Stimulated activated CD4-positive, alpha-beta T cell treated with anti-CD3 and anti-CD28 coated beads, TNF-alpha, amount 100 ng/mL, for 1 hour (primary cell): ENCODE measurements around the gene CPSF6.
"Not testable (repeated sequence)": the region's sequence is repeated elsewhere in the genome, so short reads cannot be mapped to it uniquely, and the experiment has no call there.

Source experiments
- DNase-seq, 3 donors: peaks; one replicate each; pipeline ENCODE4 v3.0.0-alpha.2; 2020; ENCODE audit warnings: low read depth in 3 of 3, low spot score in 1 of 3

The CPSF6 gene, protein sequence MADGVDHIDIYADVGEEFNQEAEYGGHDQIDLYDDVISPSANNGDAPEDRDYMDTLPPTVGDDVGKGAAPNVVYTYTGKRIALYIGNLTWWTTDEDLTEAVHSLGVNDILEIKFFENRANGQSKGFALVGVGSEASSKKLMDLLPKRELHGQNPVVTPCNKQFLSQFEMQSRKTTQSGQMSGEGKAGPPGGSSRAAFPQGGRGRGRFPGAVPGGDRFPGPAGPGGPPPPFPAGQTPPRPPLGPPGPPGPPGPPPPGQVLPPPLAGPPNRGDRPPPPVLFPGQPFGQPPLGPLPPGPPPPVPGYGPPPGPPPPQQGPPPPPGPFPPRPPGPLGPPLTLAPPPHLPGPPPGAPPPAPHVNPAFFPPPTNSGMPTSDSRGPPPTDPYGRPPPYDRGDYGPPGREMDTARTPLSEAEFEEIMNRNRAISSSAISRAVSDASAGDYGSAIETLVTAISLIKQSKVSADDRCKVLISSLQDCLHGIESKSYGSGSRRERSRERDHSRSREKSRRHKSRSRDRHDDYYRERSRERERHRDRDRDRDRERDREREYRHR

DNA sequence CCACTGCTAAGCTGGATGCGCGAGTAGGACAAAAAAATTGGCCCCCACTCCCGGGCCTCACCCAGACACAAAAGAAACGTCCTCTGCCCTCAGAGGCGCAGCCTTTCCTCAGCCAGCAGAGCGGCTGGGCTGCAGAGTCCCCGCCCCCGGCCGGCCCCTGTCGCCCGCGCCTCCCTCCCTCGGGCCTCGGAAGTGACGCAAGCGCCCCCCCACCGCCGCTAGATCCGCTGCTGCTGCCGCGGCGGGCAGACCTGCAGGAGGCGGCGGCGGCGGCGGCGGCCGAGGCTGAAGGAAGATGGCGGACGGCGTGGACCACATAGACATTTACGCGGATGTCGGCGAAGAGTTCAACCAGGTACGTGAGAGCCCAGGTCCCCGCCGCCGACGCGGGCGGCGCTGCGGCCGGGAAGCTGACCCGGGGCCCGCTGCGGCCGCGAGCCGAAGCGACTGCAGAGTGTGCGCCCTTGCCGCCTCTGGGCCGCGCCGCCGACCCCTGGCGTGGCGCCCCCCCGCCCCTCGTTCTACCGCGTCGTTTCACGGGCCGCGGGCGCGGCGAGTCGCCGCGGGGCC, at the start of gene CPSF6:
Gene CPSF6, plus strand, starts transcription at position 218 of the 570 bp plus-strand sequence. Its CDS starts 78 bp downstream, at position 296.
- peak; percentile 90 to 96 (median 92) for DNase-seq

DNA sequence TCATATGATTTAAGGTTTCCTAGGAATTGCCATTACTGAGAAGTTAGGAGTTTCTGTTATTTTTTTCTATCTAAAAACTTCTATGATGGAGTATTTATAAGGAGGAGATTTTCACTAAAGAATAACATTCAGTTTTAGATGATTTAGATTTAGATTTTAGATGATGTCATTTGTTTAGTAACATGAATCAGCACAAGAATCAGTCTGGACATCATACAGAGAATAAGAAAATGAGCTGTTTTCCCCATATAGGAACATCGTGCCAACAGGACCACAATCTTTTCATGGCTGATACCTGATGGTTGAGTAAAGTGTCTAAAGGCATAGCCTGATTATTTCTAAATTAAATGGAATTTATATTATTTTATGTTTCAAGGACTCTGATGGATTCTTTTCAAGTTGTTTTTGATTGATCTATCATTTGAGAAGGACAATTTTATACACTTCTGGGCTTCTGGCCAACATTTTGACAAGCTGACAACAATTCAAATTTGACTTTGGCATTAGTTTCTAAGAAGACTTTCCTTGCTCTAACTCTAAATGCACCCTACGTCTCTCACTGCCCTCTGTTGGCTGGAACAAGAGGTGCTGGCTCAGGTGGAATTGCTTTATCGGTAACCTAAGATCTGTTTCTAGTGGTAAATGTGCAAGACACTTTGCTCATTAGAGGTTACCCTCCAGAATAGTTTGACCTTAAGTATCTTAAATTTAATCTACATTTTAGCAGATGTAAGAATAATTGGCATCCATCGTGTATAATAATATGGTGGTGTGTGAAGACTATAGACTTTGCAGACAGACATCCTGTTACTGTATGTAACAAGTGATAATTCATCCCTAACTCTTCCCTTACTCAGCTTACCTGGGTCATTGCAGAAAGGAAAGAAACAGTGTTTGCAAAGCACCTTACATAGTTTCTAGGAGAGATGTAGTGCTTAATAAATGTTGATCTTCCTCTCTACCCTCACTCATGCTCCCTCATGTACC, 42.8 kb upstream of the CPSF6 start:
- DNase-seq = no peak

DNA sequence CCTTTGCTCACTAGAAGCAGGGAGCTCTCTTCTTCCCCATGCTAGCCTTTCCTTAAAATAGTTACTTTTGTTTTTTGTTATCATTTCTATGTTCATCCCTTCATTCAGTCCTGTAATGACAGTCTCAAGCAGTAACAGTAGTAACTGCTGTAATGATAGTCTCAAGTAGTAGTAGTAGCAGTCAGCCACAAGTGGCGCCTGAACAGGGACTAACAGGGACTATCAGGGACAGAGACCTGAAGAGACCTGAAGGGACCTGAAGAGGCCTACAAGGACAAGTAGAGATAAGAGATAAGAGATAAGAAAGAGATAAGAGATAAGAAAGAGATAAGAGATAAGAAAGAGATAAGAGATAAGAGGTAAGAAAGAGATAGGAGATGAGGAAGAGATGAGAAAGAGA, 39.4 kb upstream of the CPSF6 start:
- not testable (repeated sequence) for DNase-seq

DNA sequence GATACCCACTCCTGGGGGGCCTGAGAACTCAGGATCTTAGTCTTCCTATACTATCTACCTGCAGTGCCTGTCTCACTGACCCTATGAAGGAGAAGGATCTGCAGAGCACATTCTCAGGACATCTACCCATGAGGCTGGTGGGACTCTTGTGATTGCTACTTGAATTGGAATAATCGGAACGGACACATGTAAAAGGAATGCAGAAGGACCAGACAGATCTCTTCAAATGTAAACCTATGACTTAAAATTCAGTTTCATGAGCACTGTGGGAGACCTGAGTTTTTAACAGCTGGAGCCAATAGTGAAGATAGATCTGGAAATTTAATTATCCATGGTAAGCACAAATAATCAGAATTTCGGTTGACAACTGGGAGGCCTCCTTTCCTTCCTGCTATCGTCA, 35.2 kb upstream of the CPSF6 start:
- DNase-seq = no peak

DNA sequence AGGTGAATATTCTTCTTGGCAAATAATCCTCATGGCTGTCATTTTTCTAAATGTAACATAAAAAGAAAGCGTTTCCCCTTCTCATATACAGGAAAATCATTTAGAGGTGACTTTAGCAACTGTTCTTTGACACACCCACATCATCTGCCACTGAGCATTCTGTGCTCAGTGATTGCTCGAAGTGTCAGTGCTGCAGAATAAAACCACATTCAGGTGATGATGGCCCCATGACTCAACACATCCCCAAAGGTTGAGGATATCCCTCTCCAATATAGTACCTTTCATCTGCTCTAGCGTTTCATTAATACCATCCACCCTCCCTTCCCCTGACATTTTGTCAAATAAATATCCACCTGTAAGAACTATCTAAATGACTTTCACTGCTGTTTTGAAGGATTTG, 28.7 kb upstream of the CPSF6 start:
- DNase-seq = no peak

DNA sequence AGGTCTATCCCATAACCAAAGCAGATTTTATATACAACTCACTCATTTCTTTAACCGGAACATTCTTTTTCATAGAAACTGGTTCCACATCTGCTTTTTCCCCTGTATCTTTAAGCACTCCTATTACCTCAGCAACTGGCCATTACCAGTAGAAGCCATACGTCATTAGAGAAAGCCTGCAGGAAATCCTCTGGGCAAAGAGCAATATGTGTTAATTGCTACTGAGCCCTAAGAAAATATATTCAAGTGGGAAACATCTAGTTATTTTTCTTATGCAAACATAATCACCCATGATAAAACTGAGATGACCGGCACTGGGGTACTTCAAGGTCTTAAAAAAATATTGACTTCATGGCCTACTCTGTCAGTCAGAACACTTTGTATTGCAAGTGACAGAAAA, 28.2 kb upstream of the CPSF6 start:
- DNase-seq = no peak

DNA sequence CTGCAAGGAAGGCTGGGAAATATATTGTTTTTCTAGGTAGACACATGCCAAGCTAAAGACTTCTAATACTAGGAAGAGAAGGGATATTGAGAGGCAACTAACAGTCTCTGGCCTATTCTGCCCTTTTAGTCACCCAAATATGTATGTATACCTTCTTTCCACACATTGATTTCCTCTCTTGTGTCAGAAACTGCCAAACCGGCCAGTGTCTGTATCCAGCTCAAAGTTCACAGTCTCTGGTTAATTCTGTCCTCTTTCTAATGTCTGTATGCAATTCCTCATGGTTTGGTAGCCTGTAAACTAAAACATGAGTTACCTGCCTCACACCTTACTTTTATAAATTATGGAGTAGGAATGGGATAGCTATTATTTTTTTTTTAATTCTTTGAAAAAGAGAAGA, 25.2 kb upstream of the CPSF6 start:
- DNase-seq = no peak

DNA sequence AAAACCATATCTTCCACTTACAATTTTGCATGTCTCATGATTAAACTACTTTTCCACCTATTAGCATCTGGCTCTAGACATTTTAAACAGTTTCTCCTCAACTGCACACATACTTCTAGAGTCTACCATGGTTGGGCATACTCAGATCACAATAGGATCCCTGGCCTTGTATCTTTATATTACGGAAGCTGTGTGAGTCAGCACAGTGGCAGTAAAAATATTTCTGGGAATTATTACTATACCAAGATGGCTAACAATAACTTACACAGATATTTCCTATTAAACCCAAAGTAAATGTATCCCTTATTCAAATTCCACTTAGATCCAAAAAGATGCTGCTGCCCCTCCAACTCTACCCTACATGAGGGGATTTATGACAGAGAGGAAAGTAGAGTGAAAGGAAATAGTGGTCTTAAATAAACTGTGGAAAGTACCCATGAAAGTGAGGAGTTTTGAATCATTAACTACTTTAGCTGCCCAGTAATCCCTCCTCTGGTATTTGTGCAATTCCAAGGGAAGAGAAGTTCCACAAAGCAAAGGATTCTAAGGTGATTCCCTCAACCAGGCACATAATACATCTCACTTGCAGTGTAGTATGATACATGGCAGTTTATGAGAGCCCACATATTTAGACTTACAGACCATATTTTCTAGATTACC, 14.0 kb upstream of the CPSF6 start:
- DNase-seq = no peak

DNA sequence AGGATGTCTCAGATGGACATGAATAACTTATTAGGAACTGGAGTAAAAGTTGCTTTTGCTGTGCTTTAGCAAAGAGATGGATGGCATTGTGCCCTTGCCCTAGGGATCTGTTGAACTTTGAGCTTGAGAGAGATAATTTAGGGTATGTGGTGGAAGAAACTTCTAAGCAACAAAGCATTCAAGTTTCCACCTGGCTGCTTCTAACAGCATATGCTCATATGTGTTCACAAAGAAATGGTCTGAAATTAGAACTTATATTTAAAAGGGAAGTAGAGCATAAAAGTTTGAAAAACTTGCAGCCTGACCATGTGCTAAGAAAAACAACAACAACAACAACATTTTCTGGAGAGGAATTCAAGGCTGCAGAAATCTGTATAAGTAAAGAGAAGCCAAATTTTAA, 7.9 kb upstream of the CPSF6 start:
- no peak for DNase-seq

DNA sequence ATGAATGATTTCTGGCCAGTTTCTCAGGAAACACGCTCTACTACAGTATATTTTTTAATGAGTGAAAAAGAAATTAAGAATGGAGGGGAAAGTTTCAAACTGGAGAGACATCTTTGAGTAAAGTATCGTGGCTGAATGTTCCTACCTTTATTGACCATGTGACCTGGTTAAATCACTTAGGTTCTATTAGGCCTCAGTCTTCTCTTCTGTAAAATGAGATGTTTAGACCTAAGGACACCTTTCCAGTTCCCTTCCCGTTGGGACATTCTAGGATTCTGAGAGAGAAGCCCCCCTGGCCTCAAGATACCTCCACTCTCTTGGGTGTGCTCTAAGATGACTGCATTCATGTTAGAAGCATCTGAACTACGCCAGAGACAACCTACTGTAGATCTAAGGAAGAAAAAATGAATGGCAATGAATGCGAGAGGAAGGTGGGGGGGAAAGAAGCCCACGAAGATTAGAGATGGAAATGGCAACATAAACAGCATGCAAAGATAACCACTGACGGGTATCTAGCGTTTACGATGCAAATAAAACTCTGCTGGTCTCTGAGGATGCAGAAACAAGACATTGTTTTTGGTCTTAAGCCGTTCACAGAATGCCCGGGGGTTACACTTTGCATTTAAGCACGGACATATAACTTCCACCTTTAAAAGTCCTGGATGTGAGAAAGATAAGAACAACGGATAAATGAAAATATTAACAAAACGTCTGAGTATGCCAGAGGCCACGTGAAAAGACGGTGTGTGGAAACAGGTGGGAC, 599 bp upstream of the CPSF6 start:
- no peak for DNase-seq

DNA sequence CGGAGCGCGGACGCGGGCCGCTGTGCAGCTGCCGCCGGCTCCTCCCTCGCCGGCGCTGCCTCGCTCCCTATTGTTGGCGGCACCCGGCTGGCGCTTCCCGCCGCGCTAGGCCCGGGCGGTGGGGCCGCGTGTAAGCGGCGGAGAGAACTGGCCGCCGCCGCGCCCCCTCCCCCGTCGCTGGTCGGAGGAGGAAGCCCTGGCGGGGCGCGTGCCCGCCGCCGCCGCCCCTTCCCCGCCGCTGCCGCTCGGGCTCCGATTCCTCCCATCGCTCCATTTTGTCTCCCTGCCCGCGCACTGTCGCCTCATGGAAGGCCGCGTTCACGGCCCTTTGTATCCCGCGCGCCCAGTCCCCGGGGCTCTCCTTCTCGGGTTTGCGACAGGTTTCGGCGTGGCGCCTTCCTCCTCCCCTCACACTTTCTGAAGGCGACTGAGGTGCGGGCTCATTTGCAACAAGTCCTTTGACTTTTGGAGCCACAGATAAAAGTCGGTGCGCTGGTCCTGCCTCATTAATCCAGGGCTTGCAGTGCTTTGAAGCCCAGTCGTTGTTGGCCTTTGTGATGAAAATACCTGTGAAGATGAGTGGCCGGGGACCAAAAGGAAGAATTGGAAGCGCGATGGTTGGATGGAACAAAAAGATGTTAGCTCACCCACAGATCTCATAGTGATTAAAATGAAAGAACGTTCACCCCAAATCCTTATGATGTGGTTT, 707 bp downstream of the CPSF6 start:
- DNase-seq = peak in 2 of 3 donors; percentile 11 to 35

DNA sequence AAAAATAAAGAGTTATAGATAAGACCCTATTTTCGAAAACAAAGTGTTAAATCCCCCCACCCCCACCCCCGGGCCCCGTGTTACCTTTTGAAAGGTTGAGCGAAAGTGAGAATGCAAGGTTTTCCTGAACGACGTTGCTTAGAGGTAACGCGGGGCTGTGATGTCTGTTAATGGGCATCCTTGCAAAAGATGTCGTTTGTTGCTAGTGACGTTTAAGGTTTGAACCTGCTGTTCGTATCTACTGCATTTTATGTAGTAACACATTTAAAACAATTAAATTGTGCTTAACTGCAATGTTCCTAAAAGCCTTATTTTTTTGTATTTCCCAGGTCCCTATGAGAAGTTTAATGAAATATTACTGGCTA, 1.2 kb downstream of the CPSF6 start:
- no peak for DNase-seq

DNA sequence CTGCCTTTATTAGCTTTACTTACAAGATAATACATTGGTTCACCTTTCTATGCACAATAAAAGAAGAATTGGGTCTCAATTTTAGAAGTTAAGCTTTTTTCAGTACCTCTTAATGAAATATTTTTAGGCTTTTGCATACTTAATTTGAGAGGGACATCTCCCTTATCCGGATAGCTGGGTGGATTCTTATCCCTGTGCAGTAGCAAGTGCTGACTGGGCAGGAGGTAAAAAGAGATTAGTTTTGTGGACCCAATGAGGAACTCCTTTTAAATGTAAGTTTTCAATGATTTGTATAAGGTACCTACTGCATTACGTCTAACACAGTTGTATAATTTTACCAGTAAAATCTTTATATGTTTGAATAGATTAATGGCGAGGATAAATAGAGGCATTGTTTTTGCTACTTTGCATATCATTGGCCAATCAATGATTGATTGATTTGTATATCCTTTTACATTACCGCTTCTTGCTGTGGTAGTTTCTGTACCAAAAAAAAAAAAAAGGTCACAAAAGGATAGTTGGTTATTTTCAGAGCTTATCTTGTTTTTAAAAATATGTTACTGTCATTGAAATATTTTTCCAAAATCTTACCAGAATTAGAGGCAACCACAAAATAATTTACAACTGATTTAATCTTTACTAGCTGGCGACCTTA, 2.2 kb downstream of the CPSF6 start:
- no peak for DNase-seq

DNA sequence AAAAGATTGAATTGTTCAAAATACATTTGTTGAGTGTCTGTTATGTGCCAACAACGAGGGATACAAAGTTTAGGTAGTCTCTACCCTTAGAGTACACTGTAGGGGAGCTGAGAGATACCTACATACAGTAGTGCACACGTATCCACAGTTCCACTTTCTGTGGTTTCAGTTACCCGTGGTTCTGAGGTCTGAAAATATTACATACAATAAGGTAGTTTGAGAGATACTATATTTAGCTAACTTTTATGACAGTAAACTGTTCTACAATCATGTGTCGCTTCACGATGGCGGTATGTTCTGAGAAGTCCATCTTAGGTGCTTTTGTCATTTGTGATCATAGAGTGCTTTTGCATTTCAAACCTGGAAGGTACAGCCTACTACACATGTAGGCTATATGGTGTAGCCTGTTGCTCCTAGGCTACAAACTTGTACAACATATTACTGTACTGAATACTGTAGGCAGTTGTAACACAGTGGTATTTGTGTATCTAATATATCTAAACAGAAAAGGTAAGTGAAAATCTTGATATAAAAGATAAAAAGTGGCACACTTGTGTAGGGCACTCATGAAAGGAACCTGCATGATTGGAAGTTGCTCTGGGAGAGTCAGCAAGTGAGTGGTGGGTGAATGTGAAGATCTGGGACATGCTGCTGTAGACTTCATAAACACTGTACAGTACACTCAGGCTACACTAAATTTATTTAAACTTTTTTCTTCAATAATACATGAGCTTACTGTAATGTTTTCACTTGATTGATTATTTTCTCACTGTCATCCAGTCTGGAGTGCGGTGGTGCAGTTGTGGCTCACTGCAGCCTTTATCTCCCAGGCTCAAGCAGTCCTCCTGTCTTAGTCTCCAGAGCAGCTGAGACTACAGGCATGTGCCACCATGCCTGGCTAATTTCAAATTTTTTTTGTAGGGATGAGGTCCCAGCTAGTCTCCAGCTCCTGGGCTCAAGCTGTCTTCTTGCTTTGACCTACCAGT, 4.0 kb downstream of the CPSF6 start:
- no peak for DNase-seq

DNA sequence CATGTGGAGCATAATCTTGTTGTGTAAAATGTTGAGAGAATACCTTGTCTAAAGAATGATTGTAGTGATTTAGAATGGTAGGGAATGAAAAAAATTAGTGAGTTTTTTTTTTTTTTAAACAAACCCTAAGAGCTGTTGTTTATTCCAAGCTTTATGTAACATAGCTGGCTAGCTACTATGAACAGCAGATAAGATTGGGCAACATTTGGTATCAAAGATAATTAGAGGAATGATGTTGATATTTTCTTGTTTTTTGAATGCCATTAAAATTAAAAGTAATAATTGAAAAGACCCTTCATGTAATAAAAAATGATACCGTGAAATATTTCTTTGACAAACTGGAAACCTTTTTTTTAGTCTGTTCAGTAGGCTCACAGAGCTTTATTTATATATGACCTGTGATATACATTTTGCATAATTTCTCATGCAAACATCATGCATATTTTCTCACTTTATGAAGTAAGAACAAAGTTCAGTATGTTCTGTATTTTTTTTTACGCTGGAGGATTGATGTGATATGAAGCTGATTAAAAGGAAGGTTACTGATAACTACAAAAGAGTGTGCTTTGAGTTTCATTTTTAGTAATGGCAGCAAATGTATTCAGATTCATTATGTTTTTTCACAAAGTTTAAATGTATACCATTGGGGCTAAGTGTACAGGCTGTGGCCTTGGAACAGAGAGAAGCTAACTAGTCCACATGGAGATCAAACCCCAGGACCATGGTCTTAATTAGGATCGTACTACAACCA, 8.1 kb downstream of the CPSF6 start:
- DNase-seq = no peak

DNA sequence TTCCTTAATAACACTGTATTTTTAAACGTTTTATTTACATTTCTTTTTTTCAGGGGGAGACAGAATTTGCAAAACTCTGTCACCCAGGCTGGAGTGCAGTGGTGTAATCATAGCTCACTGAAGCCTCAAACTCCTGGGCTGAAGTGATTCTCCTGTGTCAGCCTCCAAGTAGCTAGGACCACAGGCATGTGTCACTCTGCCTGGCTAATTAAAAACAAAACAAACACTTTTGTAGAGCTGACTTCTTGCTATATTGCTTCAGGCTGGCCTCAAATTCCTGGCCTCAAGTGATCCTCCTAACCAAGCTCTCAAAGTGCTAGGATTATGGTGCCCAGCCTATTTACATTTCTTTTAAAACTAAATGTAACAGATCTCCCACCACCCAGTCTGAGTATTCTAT, 12.7 kb downstream of the CPSF6 start:
- DNase-seq = no peak

DNA sequence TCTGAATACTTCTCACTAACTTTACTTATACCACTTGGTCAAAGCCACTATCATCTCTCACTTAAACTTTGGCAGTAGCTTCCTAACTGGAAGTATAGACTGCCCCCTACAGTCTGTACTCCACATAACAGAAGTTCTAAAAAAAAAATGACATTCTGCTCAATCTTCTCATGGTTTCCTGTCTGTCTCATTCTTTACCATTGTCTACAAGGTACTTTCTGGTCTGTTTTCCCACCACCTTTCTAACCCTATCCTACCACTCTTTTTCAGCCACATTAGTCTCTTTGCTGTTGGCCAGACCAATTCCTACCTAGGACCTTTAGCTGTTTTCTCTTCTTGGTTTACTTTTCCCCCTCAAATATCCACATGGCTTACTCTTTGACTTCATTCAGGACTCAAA, 14.7 kb downstream of the CPSF6 start:
- no peak for DNase-seq
